D721Med (cell line): ENCODE measurements around the gene HIVEP2.

Source experiments
- DNase-seq: peaks from one replicate; pipeline ENCODE4 v3.0.0; 2011; ENCODE audit warnings: low spot score; ENCODE audit not compliant: insufficient read length
- FAIRE-seq: peaks from 2 replicates; lab custom pipeline; 2011; peaks lifted over from hg19 to GRCh38; lab: Jason Lieb, UNC
- TF ChIP-seq, protein P1 (sequence below): IDR thresholded peaks from 2 replicates; pipeline ENCODE4 v1.5.1; 2012; ENCODE audit warnings: mild to moderate bottlenecking, control low read depth; ENCODE audit not compliant: insufficient read depth; ENCODE audit errors: missing control alignments

Gene HIVEP2

DNA sequence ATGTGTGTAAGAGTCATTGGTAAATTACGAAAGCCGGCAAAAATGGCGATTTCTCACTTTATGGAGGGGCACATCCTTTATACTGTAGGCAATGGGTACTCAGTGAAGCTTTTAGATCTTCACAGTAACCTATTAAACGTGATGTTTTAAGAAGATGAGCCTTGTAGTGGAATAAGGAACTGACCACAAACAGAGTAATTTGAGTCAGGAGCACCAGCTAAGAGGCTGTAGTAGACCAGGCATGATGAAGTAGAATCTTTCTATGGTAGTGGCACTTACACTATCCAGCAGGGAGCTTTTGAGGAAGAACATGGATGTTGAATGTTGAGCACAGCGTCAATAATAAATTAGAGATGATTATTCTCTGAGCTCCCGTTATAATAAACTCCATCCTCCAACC, 65.9 kb downstream of the HIVEP2 start:
- TF ChIP-seq, protein P1, sequence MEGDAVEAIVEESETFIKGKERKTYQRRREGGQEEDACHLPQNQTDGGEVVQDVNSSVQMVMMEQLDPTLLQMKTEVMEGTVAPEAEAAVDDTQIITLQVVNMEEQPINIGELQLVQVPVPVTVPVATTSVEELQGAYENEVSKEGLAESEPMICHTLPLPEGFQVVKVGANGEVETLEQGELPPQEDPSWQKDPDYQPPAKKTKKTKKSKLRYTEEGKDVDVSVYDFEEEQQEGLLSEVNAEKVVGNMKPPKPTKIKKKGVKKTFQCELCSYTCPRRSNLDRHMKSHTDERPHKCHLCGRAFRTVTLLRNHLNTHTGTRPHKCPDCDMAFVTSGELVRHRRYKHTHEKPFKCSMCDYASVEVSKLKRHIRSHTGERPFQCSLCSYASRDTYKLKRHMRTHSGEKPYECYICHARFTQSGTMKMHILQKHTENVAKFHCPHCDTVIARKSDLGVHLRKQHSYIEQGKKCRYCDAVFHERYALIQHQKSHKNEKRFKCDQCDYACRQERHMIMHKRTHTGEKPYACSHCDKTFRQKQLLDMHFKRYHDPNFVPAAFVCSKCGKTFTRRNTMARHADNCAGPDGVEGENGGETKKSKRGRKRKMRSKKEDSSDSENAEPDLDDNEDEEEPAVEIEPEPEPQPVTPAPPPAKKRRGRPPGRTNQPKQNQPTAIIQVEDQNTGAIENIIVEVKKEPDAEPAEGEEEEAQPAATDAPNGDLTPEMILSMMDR = no peak
- DNase-seq = no peak
- FAIRE-seq = no peak

DNA sequence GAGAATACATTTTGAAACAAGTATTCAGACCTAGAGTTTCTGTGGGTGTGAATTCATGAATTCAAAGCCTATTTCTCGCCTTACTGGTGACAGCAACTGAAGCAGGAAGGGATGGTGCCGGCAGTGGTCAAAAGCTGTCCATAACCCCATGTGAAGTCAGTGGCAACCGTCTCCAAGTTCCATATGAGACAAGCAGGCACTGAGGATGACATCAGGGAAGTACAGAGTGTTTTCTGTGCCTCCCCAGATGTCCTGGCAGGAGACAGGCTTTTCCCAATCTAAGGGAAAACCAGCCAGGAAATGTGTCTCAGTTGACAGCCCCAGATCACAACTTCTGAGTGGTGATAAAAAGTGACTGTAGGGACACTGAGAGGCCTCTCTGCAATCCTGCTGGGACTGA, 66.6 kb downstream of the HIVEP2 start:
- TF ChIP-seq, protein P1 = no peak
- DNase-seq (no peak), FAIRE-seq (no peak)

DNA sequence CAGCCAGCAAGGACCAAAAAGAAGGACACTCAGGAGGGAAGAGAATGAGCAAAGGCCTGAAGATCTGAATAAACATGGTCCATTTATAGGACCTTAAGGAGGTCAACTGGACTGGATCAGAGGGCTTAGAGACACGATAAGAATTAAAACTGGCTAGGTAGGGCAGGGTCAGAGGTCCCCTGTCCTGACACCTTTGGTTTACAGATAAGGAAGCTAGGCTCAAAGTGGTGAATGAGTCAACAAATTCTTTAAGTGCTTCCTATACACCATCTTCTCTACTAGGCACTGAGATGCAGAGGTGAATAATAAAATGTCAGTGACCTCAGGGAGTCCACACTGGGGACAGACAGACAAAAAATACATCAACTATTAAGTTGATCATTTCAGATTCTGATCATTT, 70.3 kb downstream of the HIVEP2 start:
- TF ChIP-seq, protein P1 = no peak
- no peak for DNase-seq
- no peak for FAIRE-seq

DNA sequence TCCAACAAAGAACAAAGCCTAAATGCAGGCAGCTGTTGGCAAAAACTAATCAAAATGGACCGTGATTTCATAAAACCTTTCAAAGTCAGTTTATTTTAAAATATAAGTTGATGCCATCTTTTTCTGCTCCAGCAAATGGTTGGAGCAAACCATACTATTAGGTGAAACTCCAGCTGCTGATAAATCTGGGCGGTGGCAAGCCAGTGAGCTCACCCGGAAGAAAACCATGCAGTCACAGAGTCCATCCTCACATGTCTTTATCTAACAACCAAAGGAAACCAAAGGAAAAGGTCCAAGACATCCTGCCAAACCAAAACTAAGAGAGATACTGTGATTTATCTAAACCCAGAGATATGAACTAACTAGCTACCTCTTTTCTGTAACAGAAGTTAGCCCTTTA, 72.6 kb downstream of the HIVEP2 start:
- DNase-seq (no peak), FAIRE-seq (no peak)
- TF ChIP-seq, protein P1 = no peak

DNA sequence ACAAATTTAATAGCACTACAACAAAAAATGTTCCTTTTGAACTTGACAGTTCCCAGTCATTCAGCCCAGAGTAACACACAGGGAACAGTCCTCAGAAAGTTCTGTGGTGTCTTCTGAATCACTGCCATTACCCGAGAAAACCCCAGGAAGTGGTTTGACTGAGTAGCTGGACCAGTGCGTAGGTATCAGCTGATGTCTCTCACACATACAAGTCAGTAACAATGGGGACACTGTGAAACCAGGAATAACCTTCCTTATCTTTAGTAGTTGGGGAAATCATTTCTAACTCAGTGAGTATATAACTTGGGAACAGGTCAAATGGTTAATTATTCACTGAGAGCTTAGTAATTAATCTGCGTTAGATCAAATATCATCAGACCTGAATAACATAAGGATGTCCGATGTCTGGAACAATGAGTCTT, 73.1 kb downstream of the HIVEP2 start:
- DNase-seq (no peak), FAIRE-seq (no peak)
- TF ChIP-seq, protein P1 = no peak

DNA sequence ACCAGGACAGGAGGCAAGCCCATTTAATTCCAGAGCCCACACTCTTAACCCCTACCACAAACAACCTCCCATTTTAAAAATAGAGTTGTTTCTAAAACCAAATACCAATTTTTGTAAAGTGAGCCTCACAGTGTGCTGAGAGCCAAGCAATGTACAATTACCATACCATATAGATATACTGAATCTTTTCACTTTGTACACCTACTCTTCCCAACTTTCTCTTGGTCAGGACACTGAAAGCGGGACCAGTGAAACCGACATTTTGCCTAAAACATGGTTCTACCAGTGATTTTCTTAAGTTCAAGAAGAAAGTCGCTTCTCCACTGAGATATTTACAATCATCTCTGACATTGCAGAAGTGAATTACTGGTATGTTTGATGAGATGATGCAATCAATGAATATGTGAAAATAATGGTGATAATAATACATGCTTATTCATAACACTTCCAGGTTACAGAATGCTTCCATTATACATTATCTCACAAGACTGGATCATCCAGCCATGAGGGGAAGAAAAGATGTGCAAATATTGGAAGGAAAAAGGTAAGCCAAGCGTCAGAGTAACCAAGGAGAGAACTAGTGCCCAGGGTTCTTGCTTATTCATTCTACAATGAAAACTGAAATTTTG, 74.1 kb downstream of the HIVEP2 start:
- no peak for DNase-seq
- TF ChIP-seq, protein P1 = no peak
- no peak for FAIRE-seq

DNA sequence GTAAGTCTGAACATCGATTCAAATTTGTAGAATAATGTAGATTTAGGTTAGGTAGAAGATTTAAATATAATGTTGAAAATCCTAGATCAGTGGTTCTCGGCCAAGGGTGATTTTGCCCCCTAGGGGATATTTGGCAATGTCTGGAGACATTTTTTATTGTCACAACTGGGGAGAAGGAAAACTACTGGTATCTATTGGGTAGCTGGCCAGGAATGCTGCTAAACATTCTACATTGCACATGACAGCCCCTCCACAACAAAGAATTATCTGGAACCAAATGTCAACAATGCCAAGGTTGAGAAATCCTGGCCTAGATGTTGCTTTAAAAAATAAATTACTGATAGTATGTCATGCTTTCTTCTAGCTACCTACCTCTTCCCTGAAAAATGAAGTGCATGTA, 76.1 kb downstream of the HIVEP2 start:
- FAIRE-seq (no peak), DNase-seq (no peak)
- TF ChIP-seq, protein P1 = no peak
